Kidney epithelial cell (primary cell): ENCODE measurements around the gene BBS4. TPM values are rescaled to one million over a fixed set of nuclear protein-coding genes. Genes with fewer than 3 reads are reported as not detected.

Experiments used
- DNase-seq: peaks from one replicate; pipeline ENCODE4 v3.0.0-alpha.2; 2010; ENCODE audit warnings: low read depth
- H3K27me3 ChIP-seq: 2 replicates; pipeline ENCODE4 v1.6.0; 2011; ENCODE audit warnings: low read length; ENCODE audit not compliant: control insufficient read depth, insufficient read depth
- H3K36me3 ChIP-seq: 2 replicates; pipeline ENCODE4 v1.5.1; 2011; ENCODE audit warnings: low read length; ENCODE audit not compliant: control insufficient read depth, insufficient read depth
- H3K4me3 ChIP-seq: 2 replicates; pipeline ENCODE4 v1.5.1; 2011; ENCODE audit warnings: low read depth, mild to moderate bottlenecking, control low read depth, low read length
- CTCF ChIP-seq: IDR thresholded peaks from 2 replicates; pipeline ENCODE4 v1.5.1; 2011; ENCODE audit warnings: mild to moderate bottlenecking, moderate library complexity, low read length, control low read depth, inconsistent platforms; ENCODE audit not compliant: insufficient read depth, poor library complexity, severe bottlenecking
- total RNA-seq: library from RNA; depleted of rRNA; stranded (reverse); fragments of >200 nt; gene quantifications from 2 replicates; pipeline ENCODE4 v1.2.3, GENCODE V29; 2015

Gene BBS4
- total RNA-seq, 1 donor from 2014 or later = 30.7 TPM

GRCh38 chr15:72760590-72761260 lies 74.7 kb downstream of the BBS4 start:
- Histone ChIP-seq H3K36me3 (no peaks in the 10 kb centered on the region), H3K4me3 (no peak overlapping the region), H3K27me3 (no peaks in the 10 kb centered on the region)
- no peak for DNase-seq
- TF ChIP-seq CTCF = no peak

- Histone ChIP-seq H3K36me3 (peaks cover 1% of the 10 kb centered on the region), H3K27me3 (no peaks in the 10 kb centered on the region), H3K4me3 (no peak overlapping the region)
- no peak for TF ChIP-seq CTCF
- DNase-seq = no peak
Observed at GRCh38 chr15:72764656-72765055, 78.6 kb downstream of the BBS4 start.

GRCh38 chr15:72766025-72766424 lies 80.0 kb downstream of the BBS4 start:
- DNase-seq = no peak
- Histone ChIP-seq H3K4me3 (no peak overlapping the region), H3K27me3 (no peaks in the 10 kb centered on the region), H3K36me3 (peaks cover 1% of the 10 kb centered on the region)
- no peak for TF ChIP-seq CTCF

- H3K36me3 ChIP-seq = peaks cover 1% of the 10 kb centered on the region
Observed at GRCh38 chr15:72766780-72767179, 80.8 kb downstream of the BBS4 start.

GRCh38 chr15:72770673-72771328 lies 84.8 kb downstream of the BBS4 start:
- H3K36me3 ChIP-seq = peaks cover 1% of the 10 kb centered on the region
- H3K4me3 ChIP-seq = no peak overlapping the region
- TF ChIP-seq CTCF = peak; percentile 28
- no peak for DNase-seq
- no peaks in the 10 kb centered on the region for H3K27me3 ChIP-seq

More at GRCh38 chr15:72766780-72767179, 80.8 kb downstream of the BBS4 start:
- DNase-seq = no peak
- H3K27me3 ChIP-seq = no peaks in the 10 kb centered on the region
- H3K4me3 ChIP-seq = no peak overlapping the region
- no peak for TF ChIP-seq CTCF
